ENCODE measurements around the gene LRRK1.

Gene LRRK1

DNA sequence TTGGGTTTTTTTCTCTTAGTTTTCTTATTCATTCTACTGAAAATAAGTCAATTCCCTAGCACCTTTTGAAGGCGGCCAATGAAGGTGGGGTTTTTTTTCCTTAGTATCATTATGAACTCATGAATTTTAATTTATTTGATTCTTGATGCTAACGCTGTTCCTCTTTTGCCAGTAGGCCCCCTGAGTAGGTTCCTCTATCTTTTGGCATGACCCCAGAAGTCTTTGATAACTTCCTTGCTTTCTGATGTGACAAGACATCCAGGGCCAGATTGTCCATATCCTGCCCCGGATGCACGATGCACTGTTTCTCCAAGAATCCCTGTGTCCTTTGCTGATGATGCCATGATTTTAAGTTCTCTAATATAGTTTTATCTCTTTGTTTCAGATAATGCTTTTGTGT lies 20.6 kb downstream of the LRRK1 start:
- no peak for DNase-seq (ENCODE audit: low spot score)

DNA sequence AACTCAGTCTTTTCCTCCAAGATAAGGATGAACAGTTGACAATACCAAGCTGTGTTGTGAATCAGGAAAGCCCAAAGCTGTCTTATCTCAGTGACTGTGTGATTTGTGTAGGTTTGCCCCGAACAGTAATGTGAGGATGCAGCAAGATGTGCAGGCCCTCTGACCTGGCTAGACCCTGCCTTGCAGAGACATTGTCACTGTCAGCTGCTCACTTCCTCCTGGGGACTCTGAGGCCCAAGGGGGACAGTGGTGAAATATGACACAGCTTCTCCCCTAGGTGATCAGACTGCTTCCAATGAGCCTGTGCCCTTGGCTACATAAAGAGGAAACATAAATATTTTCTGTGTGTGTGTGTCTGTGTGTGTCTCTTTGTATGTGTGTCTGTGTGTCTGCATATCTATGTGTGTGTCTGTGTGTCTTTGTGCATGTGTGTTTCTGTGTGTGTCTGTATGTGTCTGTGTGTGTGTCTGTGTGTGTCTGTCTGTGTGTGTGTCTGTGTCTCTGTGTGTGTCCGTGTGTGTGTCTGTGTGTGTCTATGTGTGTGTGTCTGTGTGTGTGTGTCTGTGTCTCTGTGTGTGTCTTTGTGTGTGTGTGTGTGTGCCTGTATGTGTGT lies 21.7 kb downstream of the LRRK1 start:
- no peak for DNase-seq (ENCODE audit: low spot score)

DNA sequence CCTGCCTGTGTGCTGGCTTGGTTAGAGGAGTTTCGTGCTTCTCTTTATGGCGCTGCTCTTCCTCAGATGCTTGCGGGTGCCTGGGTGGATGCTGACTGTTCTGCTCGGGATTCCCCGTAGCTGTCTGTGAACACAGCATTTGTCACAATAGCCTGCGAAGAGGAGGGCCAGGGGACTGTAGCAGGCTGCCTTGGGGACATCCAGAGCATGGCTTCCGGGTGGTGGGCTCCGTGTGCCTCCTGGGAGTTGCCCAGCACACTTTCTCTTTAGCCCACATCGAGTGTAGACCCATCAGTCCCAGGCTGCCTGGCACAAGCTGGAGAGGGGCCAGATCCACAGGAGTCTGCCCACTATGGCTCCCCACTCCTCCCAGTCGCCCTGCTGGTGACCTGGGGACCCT lies 22.4 kb downstream of the LRRK1 start:
- DNase-seq (ENCODE audit: low spot score) = no peak

DNA sequence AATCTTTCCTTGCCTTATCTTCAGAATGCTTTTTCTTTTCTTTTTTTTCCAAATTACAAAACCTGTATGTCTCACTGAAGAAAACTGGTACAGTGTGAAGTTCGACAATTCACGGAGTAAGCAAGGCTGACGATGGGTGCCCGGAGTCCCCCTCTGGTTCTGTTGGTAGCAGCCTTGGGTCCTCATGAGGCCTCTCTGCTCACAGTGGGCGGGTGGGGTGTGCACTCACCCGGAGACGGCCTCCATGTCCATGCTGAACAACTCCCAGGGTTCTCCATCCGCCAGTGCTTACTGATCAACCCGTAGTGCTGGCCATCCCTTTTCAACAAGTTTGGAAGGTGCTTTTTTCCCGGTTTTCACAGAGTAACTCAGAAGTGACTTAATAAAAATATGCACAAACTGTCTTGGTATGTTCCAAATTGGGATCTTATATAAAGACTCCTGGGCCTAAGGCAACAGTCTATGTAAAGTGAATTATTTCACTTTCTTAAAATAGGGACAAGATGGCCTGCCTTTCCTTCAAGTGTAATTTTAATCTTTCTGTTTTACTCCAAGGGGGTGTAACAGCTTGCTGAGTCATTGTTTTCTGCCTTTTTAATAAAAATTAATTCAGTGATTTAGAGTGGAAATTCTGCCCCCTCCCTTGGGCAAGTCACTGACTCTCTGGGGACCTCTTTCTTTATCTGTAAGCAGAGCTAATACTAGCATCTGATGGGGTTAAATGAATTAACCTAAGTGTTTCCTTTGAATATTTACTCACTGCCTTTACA lies 23.7 kb downstream of the LRRK1 start:
- no peak for DNase-seq (ENCODE audit: low spot score)

DNA sequence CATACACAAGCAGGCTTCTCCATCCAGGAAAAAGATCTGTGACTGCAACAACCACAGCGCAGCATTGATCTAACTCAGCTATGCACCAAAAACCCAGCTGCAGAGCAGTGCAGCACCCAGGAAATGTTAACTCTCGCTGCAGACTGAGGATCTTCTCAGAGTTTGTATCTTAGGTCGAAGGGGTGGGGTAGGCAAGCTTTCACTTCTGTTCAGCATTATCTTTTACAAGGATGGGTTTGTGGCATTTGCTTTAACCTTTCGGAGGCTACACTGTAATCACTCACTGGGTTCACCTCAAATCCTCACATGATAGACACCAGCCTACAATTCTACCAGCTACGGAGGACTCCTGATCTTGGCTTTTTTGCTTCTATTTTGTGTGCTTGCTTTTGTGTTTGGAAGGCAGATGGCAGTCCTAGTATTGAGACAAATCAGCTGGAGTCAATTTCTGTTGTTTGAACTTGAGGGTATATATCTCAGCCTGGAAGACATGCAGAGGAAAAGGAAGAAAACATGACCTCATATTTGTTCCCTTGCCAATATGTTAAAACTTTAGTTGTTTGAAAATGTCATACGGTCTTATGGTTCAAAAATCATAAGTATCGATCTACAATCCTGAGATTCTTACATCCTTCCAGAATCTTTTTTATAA lies 25.2 kb downstream of the LRRK1 start:
- DNase-seq (ENCODE audit: low spot score) = no peak

DNA sequence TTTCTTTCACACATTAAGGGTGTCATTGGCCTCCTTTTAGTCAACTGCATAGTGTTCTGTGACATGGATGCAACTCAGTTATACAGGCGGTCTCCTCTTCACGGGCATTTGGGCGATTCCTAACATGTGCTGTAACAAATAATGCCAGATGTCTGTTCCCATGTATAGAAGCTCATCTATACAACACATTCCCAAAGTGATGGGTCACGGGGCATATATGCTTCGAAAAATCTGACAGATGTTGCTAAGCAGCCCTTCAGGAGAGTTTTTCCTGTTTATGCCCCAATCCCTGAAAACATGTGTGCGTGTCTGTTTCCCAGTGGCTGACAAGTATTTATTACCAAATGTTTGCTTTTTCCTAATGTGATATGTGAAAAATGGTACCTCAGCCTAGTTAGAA lies 25.8 kb downstream of the LRRK1 start:
- no peak for DNase-seq (ENCODE audit: low spot score)

DNA sequence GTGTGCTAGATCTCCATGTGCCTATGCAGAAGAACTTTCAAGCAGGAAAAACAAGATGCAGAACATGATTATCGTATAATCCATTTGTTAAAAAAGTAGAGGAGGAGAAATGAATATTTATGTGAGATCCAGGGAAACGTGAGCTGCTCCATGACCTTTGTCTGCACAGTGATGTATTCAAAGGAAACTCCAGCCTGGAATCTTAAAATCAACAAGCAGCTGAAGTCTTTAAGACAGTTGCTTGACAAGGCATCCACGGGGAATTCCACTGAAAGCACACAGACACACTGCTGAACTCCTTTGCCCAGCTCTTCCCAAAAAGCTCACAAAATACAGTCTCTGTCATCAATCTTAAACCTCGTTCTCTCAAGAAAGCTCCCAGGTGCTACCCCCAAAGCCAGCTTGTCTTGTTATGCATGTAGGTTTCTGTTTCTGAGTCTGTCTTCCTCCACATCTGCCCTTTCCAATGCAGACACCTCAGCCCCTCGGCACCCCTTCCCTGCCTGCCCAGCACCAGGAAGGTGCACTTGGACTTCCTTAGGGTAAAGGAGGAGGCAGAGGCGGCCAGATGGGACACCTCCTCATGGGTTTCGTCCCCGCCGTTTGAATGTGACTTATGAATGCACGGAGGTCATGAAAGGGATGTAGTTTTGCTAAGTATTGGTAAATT lies 28.7 kb downstream of the LRRK1 start:
- DNase-seq (ENCODE audit: low spot score) = no peak

DNA sequence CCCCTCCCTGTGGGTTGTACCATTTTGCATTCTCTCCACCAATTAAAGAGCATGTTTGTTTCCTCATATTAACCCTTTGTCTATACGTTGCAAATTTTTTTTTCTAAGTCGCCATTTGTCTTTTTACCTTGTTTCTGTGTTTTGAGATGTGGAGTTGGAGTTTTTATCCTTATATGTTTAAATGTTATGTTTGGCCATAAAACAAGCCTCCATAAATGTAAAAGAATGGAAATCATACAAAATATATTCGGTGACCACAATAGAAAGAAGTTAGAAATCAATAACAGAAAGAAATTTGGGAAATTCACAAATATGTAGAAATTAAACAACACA lies 29.2 kb downstream of the LRRK1 start:
- DNase-seq (ENCODE audit: low spot score) = no peak

DNA sequence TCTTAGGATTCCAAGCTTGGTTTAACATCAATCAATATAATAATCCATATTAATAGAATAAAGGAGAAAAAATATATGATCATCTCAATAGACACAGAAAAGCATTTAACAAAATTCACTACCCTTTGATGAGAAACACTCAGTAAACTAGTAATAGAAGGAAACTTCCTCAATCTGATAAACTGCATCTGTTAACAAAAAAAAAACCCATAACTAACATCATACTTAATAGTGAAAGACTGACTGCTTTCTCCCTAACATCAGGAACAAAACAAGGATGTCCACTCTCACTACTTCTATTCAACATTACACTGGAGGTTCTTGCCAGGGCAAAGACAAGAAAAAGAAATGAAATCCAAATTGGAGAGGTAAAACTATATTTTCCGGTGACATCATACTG lies 30.5 kb downstream of the LRRK1 start:
- DNase-seq (ENCODE audit: low spot score) = no peak

DNA sequence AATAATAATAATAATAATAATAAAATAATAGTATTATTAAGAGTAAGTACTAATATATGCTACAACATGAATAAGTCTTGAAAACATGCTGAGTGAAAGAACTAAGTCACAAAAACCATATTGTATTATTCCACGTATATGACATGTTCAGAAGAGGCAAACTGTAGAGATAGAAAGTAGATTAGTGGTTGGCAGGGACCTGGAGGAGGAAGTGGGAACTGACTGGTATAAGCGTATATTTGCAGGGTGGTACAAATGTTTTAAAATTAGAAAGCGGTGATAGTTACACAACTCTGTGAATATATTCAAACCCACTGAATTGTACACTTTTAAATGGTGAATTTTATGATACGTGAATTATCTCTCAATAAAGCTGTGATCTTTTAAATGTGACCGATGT lies 32.8 kb downstream of the LRRK1 start:
- DNase-seq (ENCODE audit: low spot score) = no peak

DNA sequence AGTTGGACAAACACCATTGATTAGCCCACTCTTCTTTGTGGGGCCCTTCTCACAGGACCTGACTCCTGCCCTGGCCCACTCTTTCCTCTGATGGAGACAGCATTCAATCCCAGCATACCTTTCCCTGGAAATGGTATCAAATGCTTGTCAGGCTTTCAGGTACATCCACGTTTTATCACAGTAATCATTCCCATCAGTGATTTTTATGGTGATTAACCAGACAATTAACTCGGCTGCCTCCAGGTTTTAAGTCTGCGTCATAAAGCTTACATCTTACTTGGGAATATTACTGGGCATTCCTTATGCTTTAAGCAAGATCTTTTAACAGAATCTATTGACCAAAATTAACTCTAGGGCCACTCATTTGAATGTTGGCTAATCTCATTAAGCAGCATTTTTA lies 33.4 kb downstream of the LRRK1 start:
- no peak for DNase-seq (ENCODE audit: low spot score)

DNA sequence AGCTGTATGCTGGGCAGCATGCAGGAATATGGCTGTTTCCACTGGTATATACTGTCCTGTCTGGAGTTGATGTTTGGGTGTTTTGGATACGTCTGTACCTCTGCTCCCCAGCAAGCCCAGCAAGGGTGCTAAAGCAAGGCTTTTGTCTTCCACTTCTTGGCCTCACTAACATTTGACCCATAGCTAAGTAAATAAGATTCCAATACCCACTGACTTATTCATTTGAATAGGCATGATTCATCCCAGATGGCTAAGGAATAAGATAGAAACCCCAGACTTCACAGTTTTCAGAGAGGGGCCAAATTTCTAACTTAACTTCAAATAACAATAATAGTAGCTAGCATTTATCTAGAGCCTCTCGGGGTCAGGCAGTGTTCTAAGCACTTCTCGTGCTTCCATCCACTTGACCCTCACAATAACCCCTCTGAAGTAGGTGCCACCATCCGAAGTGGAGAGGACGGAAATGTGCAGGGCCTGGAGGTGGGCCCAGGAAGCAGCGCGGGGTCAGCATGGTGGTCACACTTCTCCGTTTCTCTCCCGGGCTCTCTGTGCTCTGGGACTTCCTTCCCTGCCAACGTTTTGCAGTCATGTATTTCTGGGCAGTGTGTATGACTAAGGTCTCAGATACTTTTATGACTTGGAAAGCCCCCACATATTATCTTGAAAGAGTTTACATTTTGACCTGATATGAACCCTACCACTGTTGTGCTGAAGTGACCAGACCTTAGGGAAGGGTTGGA lies 39.3 kb downstream of the LRRK1 start:
- no peak for DNase-seq (ENCODE audit: low spot score)

DNA sequence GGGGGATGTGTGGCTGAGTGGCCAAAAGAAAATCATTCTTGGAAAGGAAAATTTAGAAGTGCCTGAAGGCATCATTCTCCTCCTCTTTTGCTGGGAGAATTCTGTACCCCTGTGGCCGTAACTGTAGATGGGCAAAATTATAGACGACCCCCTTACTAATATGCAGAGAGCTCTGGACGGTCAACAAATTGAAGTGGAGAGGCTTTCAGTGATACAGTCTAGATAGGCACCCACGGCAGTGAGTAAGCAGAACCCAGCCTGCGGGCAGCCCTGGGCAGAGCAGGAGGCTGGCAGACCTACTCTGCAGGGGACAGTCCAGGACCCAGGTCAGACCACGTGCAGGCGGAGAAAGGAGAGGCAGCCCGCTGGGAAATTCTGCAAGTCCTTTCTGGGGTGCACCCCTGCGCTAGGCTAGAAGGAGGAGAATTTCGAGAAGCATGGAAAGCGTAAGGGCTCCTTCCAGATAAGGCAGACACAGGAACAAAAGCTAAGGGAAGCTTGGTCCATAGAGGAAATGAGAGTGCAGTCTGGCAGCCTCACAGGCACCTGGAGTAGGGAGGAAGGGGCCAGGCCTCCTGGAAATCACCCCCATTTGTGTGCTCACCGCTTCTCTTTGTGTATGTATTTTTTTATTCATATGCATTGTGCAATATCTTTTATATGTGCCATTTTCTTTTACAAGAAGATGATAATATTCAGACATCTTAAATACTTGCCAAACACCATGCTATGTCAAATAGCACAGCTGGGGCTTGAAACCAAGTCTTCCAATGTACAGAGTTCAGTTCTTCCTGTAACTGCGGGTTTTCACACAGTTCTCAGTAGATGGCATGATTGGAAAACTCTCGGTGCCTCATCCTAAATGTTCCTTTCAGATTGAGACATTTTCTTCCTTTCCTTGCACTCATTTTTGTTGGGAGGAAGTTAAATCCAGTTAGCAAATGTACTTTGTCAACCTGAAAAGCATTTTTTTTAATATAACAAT lies 40.2 kb downstream of the LRRK1 start:
- DNase-seq (ENCODE audit: low spot score) = no peak

DNA sequence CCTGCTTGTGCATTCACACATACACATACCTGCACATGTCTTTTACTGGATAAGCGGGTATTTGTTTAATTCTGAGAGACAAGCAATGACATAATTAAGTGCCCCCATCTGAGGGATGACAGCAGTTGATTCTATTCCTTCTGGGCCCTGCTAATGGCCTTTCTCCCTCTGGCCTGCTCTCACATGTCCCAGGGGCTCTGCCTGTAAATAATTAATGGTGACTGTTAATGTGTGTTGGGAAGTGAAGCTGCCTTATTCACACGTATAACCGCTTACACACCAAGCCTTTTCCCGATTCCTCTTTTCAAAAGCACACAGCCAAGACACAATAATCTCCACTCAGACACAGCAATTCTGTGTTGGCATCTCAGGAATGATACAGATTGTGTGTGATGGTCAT lies 47.8 kb downstream of the LRRK1 start:
- DNase-seq (ENCODE audit: low spot score) = no peak

DNA sequence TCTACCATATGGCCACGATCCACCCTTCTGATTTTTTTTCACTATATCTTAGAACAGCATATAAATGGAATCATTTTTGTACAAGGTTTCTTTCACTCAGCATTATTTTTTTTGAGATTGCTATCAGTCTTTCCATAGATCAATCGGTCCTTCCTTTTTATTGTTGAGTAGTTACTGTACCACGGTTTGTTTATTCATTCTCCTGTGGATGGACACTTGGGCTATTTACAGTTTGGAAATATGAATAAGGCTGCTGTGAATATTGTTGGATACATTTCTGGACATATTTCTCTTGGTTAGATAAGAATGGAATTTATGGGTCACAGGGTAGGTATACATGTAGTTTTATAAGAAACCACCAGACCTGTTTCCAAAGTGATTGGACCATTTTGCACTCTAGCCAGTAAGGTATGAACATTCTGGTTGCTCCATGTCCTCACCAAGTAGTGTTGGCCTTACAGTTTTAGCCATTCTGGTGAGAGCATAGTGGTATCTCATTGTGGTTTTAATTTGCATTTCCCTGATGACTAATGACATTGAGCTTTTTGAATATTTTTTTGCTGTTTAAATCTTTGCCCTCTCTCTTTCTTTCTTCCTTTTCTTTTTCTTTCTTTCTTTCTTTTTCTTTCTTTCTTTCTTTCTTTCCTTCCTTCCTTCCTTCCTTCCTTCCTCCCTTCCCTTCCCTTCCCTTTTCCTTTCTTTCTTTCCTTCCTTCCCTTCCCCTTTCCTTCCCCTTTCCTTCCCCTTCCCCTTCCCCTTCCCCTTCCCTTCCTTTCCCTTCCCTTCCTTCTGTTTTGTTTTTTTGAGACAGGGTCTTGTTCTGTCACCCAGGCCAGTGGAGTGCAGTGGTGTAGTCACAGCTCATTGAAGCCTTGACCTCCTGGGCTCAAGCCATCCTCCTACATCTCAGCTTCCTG lies 49.2 kb downstream of the LRRK1 start:
- no peak for DNase-seq (ENCODE audit: low spot score)

DNA sequence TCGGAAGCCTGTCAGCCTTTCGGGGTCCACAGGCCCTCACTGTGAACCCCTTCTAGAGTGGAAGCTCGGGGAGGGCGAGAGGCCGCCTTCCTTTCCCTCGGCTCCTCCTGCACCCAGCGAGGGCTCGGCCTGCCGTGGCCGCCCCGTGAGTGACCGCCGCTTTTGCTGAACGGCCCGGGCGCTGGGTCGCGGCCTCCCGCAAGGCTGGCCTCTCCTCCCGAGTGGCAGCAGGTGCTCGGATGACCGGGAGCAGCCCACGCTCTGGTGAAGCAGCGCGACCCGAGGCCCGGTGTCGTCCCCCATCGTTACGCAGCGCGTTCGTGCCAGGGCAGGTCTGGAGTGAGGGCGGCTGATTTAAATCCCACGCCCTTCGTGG lies 53.8 kb downstream of the LRRK1 start:
- no peak for DNase-seq (ENCODE audit: low spot score)

DNA sequence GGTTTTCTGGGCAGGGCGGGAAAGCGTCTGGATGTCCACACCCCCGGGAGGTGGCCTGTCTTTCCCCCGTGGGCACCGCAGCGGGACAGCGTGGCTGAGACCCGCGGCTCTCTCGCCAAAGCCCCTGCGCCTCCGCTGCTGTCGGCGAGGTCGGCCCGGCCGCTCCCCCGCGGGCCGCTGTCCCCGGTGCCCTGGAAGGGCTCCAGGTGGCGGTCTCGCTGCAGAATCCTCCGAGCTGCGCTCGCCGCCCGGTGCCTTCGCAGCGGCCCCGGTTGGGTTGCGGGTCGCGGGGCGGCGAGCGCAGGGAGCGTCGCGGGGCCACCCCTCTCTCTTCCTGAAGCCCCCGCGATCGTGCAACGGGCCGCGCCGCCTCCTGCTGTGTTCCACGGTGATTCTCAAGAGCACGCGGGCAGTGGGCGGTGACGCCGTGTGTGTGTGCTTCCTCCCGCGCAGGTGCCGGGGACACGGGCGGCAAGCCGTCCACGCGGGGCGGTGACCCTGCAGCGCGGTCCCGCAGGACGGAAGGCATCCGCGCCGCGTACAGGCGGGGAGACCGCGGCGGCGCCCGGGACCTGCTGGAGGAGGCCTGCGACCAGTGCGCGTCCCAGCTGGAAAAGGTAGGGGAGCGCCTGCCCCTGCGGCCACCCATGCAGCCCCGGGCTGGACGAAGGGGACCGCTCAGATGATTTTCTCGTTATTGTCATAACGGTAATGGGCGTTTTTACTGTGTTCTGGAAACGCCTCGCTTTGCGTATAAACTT lies 54.4 kb downstream of the LRRK1 start:
- DNase-seq (ENCODE audit: low spot score) = no peak

DNA sequence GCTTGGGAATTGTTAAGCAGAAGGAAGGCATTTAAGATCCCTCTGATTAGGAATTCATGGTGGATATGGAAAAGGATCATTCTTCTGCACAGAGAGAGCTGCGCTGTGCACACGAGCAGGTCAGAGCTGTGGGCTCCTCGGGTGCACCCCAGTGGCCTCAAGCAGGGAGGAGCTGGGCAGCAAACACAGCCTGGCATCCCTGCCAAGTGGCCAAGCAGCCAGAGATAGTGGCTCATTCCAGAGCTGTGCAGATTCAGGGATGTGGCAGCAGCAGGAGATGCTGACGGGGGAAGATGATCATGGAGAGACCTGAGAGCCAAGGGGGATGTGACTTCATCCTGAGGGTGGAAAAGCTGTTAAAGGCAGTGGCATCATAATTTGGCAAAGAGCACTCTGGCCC lies 55.9 kb downstream of the LRRK1 start:
- no peak for DNase-seq (ENCODE audit: low spot score)

DNA sequence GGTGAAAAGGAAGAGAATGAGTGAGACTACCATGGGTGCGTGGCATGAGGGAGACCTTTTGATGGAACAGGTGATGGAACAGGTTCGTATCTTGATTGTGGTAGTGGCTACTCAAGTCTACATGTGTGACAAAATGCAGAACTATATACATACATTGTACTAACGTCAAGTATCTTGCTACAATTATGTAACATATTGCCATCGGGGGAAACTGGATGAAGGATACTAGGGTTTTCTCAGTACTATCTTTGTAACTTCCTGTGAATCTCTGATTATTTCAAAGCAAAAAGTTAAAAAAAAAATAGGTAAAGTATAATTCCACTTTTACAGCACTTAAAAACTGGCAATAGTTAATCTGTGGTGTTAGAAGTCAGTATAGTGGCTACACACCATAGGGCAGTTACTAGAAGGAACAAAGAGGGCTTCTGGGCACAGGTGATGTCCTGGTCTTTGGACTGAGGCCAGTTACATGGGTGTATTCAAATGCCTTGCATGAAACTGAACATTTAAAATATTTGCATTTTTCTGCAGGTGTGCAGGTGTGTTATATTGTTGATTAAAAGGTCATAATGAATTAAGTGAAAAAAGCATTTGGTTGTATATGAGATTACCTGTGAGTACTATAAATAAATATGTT lies 61.4 kb downstream of the LRRK1 start:
- DNase-seq (ENCODE audit: low spot score) = no peak

All from activated CD4-positive, alpha-beta T cell treated with anti-CD3 and anti-CD28 coated beads, Interleukin-2, Interleukin-4, amounts not matched to agents 100 ng/mL and 50 ng/mL, durations not matched to agents 16 hours and 8 hours (primary cell).